ENCODE data around the gene MRM2. TPM values are rescaled to one million over a fixed set of nuclear protein-coding genes. Genes with fewer than 3 reads are reported as not detected.
A peak's percentile ranks its signal among the peaks of the same experiment; 100 is the strongest.

Gene MRM2
- total and polyA plus RNA-seq, 10 of the 15 experiments (the other 5 are each of a cell fraction or from before 2014, with no cell fraction given) = 43.2 to 128 (median 71.4) TPM

GRCh38 chr7:2244404-2244995 is 2.5 kb upstream of the MRM2 start (continued):
- TF ChIP-seq CUX1 (IDR thresholded peaks at IDR 0.05; ENCODE audit: insufficient replicate concordance, low read depth, low read length) (no peak), ZNF217 (IDR thresholded peaks at IDR 0.05) (no peak), CBX5 (IDR thresholded peaks at IDR 0.05; ENCODE audit: low read depth) (no peak), RBBP5 (conservative IDR thresholded peaks at IDR 0.05) (no peak)

- ChIA-PET RAD21 (ENCODE audit: unreplicated experiment) (interaction anchor here (0.6 kb wide), 1 partner anchor 104 kb away, joined by 3 read pairs; no protein-coding TSS in a partner anchor), SMC1A (ENCODE audit: uncharacterized antibody, unreplicated experiment) (interaction anchor here (1.0 kb wide), 2 partner anchors 18 to 121 kb away, joined by 3 read pairs; no protein-coding TSS in a partner anchor), CTCF (no interaction called here), POLR2A (interaction anchor here (0.9 kb wide), 1 partner anchor 11 kb away, joined by 3 read pairs; the partner anchor contains the start of gene MAD1L1)
- 89% methylated on average over 12 of the region's 12 CpGs for WGBS (ENCODE audit: insufficient coverage, insufficient replicate concordance, low lambda C conversion rate, missing lambda C conversion rate)
- Histone ChIP-seq H3K4me1 (ENCODE audit: control insufficient read depth, insufficient read depth, low read length) (peaks cover 43% of the 10 kb centered on the region), H4K20me1 (ENCODE audit: control insufficient read depth, insufficient read depth) (no peaks in the 10 kb centered on the region), H3K9me3 (replicated peaks; ENCODE audit: control insufficient read depth, insufficient read depth, low read length) (no peaks in the 10 kb centered on the region; the same call in 2 of the 3 replicates), H3K9ac (ENCODE audit: control insufficient read depth, insufficient read depth, low read length) (no peak overlapping the region; the same call in 1 of the 2 replicates), H3K4me3 (peak overlapping the region; percentile 83; the same call in 1 of the 2 replicates), H3K36me3 (ENCODE audit: control insufficient read depth in 2 of 2, insufficient read depth in 2 of 2, low read length in 1 of 2) (peaks cover 6 to 12% of the 10 kb centered on the region in 2 experiments), H2AFZ (ENCODE audit: control insufficient read depth, low read depth, low read length) (no peak overlapping the region), H3K27me3 (replicated peaks in 1 of 2; ENCODE audit: control insufficient read depth in 2 of 2, insufficient read depth in 2 of 2, low read length in 1 of 2) (no peaks in the 10 kb centered on the region), H3K4me2 (ENCODE audit: control insufficient read depth, insufficient read depth) (peak overlapping the region; percentile 72), H3K79me2 (ENCODE audit: control insufficient read depth, insufficient read depth, low read length) (peaks cover 32% of the 10 kb centered on the region), H3K27ac (ENCODE audit: control insufficient read depth, insufficient read depth) (no peak overlapping the region)
- TF ChIP-seq BHLHE40 (IDR thresholded peaks at IDR 0.05; ENCODE audit: borderline replicate concordance in 1 of 2, low read depth in 2 of 2, low read length in 1 of 2) (peak in 1 of 2 experiments; percentile 12; a peak in 1 of 4 replicates), CHD1 (IDR thresholded peaks at IDR 0.05; ENCODE audit: low read depth, low read length) (no peak)
- DNase-seq (ENCODE audit: low read depth, low spot score) (no peak), ATAC-seq (no peak), FAIRE-seq (no peak)
- in situ Hi-C loops (cut with MboI) = no loop called here
- intact Hi-C loops (cut with micrococcal nuclease; ENCODE audit: unreplicated experiment) = loop anchor here (5.0 kb wide), 1 partner anchor 69 kb away; the partner anchor contains the start of gene SNX8
- BruUV-seq (replicated peaks) = no TSS peak
Measured at GRCh38 chr7:2243458-2243857, 1.5 kb upstream of the MRM2 start.
